HFFc6 (cell line): ENCODE results near the gene DSTN. TPM values are rescaled to one million over a fixed set of nuclear protein-coding genes. Genes with fewer than 3 reads are reported as not detected.

Experiments used
- DNase-seq: peaks from one replicate; pipeline ENCODE4 v3.0.0-alpha.2; 2018
- H3K27ac Mint-ChIP-seq: 2 replicates; pipeline ENCODE4 v1.8.0; 2020; ENCODE audit warnings: mild to moderate bottlenecking, mixed read lengths
- H3K27me3 Mint-ChIP-seq: 2 replicates; pipeline ENCODE4 v1.8.0; 2021; ENCODE audit warnings: mild to moderate bottlenecking, moderate library complexity, mixed read lengths; ENCODE audit not compliant: insufficient read depth
- H3K36me3 Mint-ChIP-seq: 2 replicates; pipeline ENCODE4 v1.8.0; 2021; ENCODE audit warnings: low read depth, mixed read lengths
- H3K4me1 Mint-ChIP-seq: 2 replicates; pipeline ENCODE4 v1.8.0; 2020; ENCODE audit warnings: low read depth, mixed read lengths
- H3K4me3 Mint-ChIP-seq: 2 replicates; pipeline ENCODE4 v1.8.0; 2020; ENCODE audit warnings: mild to moderate bottlenecking, moderate library complexity, mixed read lengths
- H3K9me3 Mint-ChIP-seq: 2 replicates; pipeline ENCODE4 v1.8.0; 2020; ENCODE audit warnings: mild to moderate bottlenecking, mixed read lengths
- total RNA-seq, 6 experiments: library from RNA; stranded (reverse); fragmentation: NEBNext Ultra II Directional; extraction: Animal tissue kit (Norgen Biotek cat#: 25700); gene quantifications; 2 replicates in 1 of 6; 3 replicates in 5 of 6; pipeline ENCODE4 v1.2.3, GENCODE V29; 2021
- TF ChIP-seq, protein P1 (sequence below): fragments of 200-600 bp; sonication (generic); IDR thresholded peaks from 2 replicates; pipeline ENCODE4 v1.5.0; 2021; ENCODE audit warnings: antibody characterized with exemption, mild to moderate bottlenecking

Gene DSTN
- total RNA-seq, 6 experiments from 2014 or later: 497 to 624 (median 521) TPM

DNA sequence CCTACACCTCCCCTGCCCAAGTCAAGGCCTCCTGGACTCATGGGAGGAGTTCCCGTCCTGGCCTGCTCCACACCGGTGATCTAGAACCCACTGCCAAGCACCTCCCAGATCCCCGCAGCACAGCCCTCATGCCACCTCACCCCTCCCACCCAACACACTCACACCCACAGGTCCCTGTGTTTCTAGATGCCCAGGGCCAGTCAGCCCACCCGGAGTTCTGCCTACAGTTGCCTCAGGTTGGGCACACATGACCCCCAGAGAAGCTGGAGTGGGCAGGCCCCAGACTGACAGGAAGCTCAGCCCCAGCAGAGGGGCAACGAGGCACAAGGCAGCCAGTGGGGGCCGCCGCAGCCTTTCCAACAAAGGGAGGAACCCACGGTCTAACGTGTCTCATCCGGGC, 82.5 kb downstream of the DSTN start:
- Mint-ChIP-seq H3K27me3 (peaks cover 2% of the 10 kb centered on the region), H3K36me3 (peaks cover 36% of the 10 kb centered on the region), H3K4me1 (peaks cover 67% of the 10 kb centered on the region), H3K9me3 (no peaks in the 10 kb centered on the region), H3K27ac (peak overlapping the region; percentile 72), H3K4me3 (peak overlapping the region; percentile 39; the same call in 1 of the 2 replicates)
- no peak for DNase-seq
- TF ChIP-seq, protein P1, sequence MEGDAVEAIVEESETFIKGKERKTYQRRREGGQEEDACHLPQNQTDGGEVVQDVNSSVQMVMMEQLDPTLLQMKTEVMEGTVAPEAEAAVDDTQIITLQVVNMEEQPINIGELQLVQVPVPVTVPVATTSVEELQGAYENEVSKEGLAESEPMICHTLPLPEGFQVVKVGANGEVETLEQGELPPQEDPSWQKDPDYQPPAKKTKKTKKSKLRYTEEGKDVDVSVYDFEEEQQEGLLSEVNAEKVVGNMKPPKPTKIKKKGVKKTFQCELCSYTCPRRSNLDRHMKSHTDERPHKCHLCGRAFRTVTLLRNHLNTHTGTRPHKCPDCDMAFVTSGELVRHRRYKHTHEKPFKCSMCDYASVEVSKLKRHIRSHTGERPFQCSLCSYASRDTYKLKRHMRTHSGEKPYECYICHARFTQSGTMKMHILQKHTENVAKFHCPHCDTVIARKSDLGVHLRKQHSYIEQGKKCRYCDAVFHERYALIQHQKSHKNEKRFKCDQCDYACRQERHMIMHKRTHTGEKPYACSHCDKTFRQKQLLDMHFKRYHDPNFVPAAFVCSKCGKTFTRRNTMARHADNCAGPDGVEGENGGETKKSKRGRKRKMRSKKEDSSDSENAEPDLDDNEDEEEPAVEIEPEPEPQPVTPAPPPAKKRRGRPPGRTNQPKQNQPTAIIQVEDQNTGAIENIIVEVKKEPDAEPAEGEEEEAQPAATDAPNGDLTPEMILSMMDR: no peak

DNA sequence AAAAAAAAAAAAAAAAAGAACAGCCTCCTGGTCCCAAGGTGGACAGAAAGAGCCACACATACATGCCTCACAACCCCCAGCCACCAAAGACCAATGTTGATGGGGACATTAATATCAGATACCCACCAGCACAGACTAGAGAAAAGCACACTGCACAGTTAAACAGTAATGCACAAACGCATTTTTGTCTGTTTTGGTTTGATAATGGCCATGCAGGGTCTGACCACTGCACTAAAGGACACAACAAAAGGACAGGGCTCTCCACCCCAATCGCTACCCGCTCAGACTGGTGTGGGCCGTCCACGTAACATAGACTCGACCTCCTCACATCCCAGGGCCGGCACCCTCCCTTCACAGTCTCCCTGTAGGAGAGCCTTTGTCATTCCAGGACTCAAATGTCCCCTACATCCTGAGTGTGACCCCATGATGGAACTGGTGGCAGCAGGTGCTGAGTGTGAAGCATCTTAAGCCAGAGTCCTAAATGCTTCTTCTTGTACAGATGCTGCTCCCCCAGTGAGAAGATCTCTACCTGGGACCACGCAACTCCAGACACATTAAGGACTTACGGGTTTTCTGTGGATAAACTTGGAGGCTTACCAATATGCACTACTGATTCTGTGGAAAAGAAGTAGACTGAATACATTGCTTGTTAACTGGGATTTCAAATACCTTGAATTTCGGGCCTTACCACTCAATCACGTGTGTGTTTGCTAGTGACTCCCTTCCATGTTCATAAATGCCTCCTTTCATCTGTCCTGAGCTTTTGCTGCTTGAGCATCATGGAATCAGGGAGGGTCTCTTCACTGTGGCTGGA, 84.2 kb downstream of the DSTN start:
- TF ChIP-seq, protein P1: no peak
- H3K36me3 Mint-ChIP-seq: peaks cover 51% of the 10 kb centered on the region
- no peaks in the 10 kb centered on the region for H3K9me3 Mint-ChIP-seq
- peaks cover 4% of the 10 kb centered on the region for H3K27me3 Mint-ChIP-seq
- H3K4me3 Mint-ChIP-seq: no peak overlapping the region
- no peak for DNase-seq
- H3K27ac Mint-ChIP-seq: peak overlapping the region; percentile 70
- H3K4me1 Mint-ChIP-seq: peaks cover 74% of the 10 kb centered on the region

DNA sequence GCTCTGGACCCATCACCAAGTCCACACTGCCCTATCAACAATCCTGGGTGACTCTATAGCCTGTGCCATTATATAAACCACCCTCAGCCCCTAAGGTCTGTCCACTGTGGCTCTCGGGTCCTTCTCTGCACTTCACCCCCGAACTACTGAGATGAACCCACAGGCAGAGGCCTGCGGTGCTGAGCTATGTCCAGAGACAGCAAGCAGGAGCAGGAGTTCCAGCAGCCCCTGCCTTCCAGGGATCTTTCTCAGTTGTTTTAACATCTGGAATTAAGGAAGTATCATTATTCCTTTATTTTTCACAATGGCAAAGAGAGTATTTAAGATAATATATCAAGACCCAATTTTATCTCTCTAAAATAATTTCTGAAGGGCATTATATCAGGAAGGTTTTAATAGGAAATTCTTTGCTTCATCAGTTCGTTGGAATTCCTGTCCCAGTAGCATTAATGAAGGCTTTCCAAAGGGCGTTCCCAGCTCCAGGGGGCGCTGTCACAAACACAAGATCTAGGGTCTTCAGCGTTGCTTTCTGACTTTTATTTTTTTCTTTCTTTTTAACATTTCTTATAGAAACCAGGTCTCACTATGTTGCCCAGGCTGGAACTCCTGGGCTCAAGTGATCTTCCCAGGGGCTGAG, 84.9 kb downstream of the DSTN start:
- Mint-ChIP-seq H3K4me1 (peaks cover 73% of the 10 kb centered on the region), H3K36me3 (peaks cover 53% of the 10 kb centered on the region), H3K9me3 (no peaks in the 10 kb centered on the region; the same call in 1 of the 2 replicates), H3K27me3 (peaks cover 5% of the 10 kb centered on the region), H3K27ac (peak overlapping the region; percentile 70), H3K4me3 (no peak overlapping the region)
- DNase-seq: no peak
- TF ChIP-seq, protein P1: peak; percentile 87

DNA sequence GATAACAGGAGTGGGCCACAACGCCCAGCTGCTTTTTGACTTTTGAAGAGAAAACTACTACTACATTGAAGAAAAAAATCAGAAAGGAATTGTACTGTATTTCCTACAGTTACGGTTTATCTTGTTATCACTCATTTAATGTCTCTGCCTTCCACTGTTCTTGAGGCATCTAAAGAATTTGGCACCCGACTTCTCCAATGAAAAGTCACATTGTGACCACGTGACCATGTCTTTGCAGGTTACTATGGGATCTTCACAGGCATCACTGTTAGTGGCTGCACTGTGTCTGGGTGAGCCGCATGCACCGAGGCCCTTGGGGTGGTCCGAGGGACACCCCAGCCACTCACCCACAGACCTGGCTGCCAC, 85.4 kb downstream of the DSTN start:
- Mint-ChIP-seq H3K27ac (peak overlapping the region; percentile 70), H3K4me1 (peaks cover 70% of the 10 kb centered on the region), H3K9me3 (peaks cover 3% of the 10 kb centered on the region), H3K4me3 (0 out of 2 replicates have a peak overlapping the region, but pooled peaks have one; percentile 14), H3K27me3 (peaks cover 6% of the 10 kb centered on the region), H3K36me3 (peaks cover 53% of the 10 kb centered on the region)
- no peak for DNase-seq
- TF ChIP-seq, protein P1: peak; percentile 56

DNA sequence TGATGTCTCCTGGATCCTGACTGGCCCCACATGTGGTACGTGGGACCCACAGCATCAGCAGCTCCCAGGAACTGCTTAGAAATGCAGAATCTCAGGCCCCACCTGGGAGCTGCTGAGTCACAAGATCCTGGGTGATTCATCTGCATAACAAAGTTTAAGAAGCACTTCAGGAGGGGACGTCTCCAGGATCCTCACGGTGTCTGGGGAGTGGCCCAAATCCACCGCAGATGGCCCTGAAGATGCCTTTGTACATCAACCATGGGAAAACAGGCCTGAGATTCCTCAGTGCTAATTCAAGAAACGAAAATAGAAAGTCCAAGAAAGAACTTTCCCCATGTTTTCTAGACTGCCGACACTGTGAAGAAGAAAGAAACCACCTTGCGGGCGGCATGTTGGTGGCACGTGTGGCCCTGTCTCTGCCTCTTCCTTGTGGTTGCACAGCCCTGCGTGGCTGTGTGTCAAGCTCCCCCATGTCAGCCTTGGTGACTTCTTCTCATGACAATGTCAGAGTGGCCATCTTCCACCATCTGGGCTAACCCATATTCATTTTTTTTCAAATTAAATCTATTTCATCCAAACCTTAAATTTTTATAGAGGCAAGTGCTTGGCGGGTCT, 86.1 kb downstream of the DSTN start:
- H3K9me3 Mint-ChIP-seq: peaks cover 5% of the 10 kb centered on the region
- H3K4me1 Mint-ChIP-seq: peaks cover 70% of the 10 kb centered on the region
- H3K27ac Mint-ChIP-seq: peak overlapping the region; percentile 70
- H3K27me3 Mint-ChIP-seq: peaks cover 6% of the 10 kb centered on the region
- DNase-seq: no peak
- no peak overlapping the region for H3K4me3 Mint-ChIP-seq
- peaks cover 60% of the 10 kb centered on the region for H3K36me3 Mint-ChIP-seq
- TF ChIP-seq, protein P1: no peak
